Muscle layer of colon (tissue), 2 donors: ENCODE results near the gene NES.

ENCODE experiments used
- H3K27ac ChIP-seq: one replicate; pipeline ENCODE4 v1.7.0; 2013; ENCODE audit warnings: low read depth, mild to moderate bottlenecking, low read length, moderate library complexity
- H3K27me3 ChIP-seq, 2 donors: one replicate each; pipeline ENCODE4 v1.7.0; 2013; ENCODE audit warnings: low read length in 2 of 2, mild to moderate bottlenecking in 2 of 2; ENCODE audit not compliant: insufficient read depth in 2 of 2, control insufficient read depth in 1 of 2
- H3K36me3 ChIP-seq: one replicate; pipeline ENCODE4 v1.7.0; 2013; ENCODE audit warnings: mild to moderate bottlenecking, low read length; ENCODE audit not compliant: insufficient read depth
- H3K4me1 ChIP-seq: one replicate; pipeline ENCODE4 v1.7.0; 2013; ENCODE audit warnings: mild to moderate bottlenecking, low read length; ENCODE audit not compliant: insufficient read depth
- H3K4me3 ChIP-seq, 2 donors: one replicate each; pipeline ENCODE4 v1.7.0; 2013; ENCODE audit warnings: low read length in 2 of 2, low read depth in 1 of 2, mild to moderate bottlenecking in 1 of 2, moderate library complexity in 1 of 2
- H3K9ac ChIP-seq: one replicate; pipeline ENCODE4 v1.7.0; 2013; ENCODE audit warnings: low read length
- H3K9me3 ChIP-seq: one replicate; pipeline ENCODE4 v1.7.0; 2013; ENCODE audit warnings: mild to moderate bottlenecking, low read length
- donor health status: abdominal sarcoma.
- donor health status: Adenocarcinoma of cecum.

The NES gene

GRCh38 chr1:156646738-156647211, 30.4 kb downstream of the NES start:
- Histone ChIP-seq H3K9me3 (no peaks in the 10 kb centered on the region), H3K27ac (no peak overlapping the region), H3K4me1 (no peaks in the 10 kb centered on the region), H3K27me3 (peaks cover 45 to 67% of the 10 kb centered on the region in 2 donors), H3K9ac (no peak overlapping the region), H3K4me3 (no peak overlapping the region), H3K36me3 (no peaks in the 10 kb centered on the region)

GRCh38 chr1:156645666-156646065, 31.5 kb downstream of the NES start:
- Histone ChIP-seq H3K9me3 (no peaks in the 10 kb centered on the region), H3K27me3 (peaks cover 55 to 68% of the 10 kb centered on the region in 2 donors), H3K4me3 (no peak overlapping the region), H3K36me3 (no peaks in the 10 kb centered on the region), H3K4me1 (peaks cover 8% of the 10 kb centered on the region), H3K27ac (no peak overlapping the region), H3K9ac (no peak overlapping the region)

- no peaks in the 10 kb centered on the region for H3K36me3 ChIP-seq
- H3K9me3 ChIP-seq = no peaks in the 10 kb centered on the region
- H3K4me1 ChIP-seq = peaks cover 8% of the 10 kb centered on the region
- no peak overlapping the region for H3K9ac ChIP-seq
- H3K27me3 ChIP-seq = peaks cover 62 to 75% of the 10 kb centered on the region in 2 donors
- no peak overlapping the region for H3K4me3 ChIP-seq
- H3K27ac ChIP-seq = no peak overlapping the region
These were observed 32.2 kb downstream of the NES start for GRCh38 chr1:156645056-156645455.

GRCh38 chr1:156644640-156645039, 32.6 kb downstream of the NES start:
- no peak overlapping the region for H3K4me3 ChIP-seq
- H3K36me3 ChIP-seq = no peaks in the 10 kb centered on the region
- peaks cover 66 to 79% of the 10 kb centered on the region in 2 donors for H3K27me3 ChIP-seq
- no peaks in the 10 kb centered on the region for H3K9me3 ChIP-seq
- H3K27ac ChIP-seq = no peak overlapping the region
- peaks cover 8% of the 10 kb centered on the region for H3K4me1 ChIP-seq
- no peak overlapping the region for H3K9ac ChIP-seq

- no peaks in the 10 kb centered on the region for H3K9me3 ChIP-seq
- no peak overlapping the region for H3K4me3 ChIP-seq
- no peak overlapping the region for H3K27ac ChIP-seq
- H3K4me1 ChIP-seq = peaks cover 8% of the 10 kb centered on the region
- peaks cover 71 to 84% of the 10 kb centered on the region in 2 donors for H3K27me3 ChIP-seq
- no peak overlapping the region for H3K9ac ChIP-seq
- H3K36me3 ChIP-seq = no peaks in the 10 kb centered on the region
These were observed 33.1 kb downstream of the NES start for GRCh38 chr1:156644146-156644545.

GRCh38 chr1:156643778-156644092, 33.5 kb downstream of the NES start:
- no peaks in the 10 kb centered on the region for H3K9me3 ChIP-seq
- H3K9ac ChIP-seq = no peak overlapping the region
- H3K4me1 ChIP-seq = peaks cover 8% of the 10 kb centered on the region
- no peaks in the 10 kb centered on the region for H3K36me3 ChIP-seq
- H3K27me3 ChIP-seq = peaks cover 75 to 87% of the 10 kb centered on the region in 2 donors
- no peak overlapping the region for H3K27ac ChIP-seq
- H3K4me3 ChIP-seq = no peak overlapping the region

- Histone ChIP-seq H3K9me3 (no peaks in the 10 kb centered on the region), H3K36me3 (no peaks in the 10 kb centered on the region), H3K27me3 (peaks cover 77 to 88% of the 10 kb centered on the region in 2 donors), H3K27ac (no peak overlapping the region), H3K4me3 (no peak overlapping the region), H3K9ac (no peak overlapping the region), H3K4me1 (peaks cover 8% of the 10 kb centered on the region)
These were observed 34.0 kb downstream of the NES start for GRCh38 chr1:156643049-156643777.

GRCh38 chr1:156642265-156643048, 34.8 kb downstream of the NES start:
- peaks cover 73 to 89% of the 10 kb centered on the region in 2 donors for H3K27me3 ChIP-seq
- H3K36me3 ChIP-seq = no peaks in the 10 kb centered on the region
- H3K4me3 ChIP-seq = peak overlapping the region in 1 of 2 donors; percentile 32
- no peak overlapping the region for H3K27ac ChIP-seq
- no peaks in the 10 kb centered on the region for H3K9me3 ChIP-seq
- H3K9ac ChIP-seq = no peak overlapping the region
- H3K4me1 ChIP-seq = peaks cover 8% of the 10 kb centered on the region

- H3K9ac ChIP-seq = no peak within 1 kb of the TSS
- H3K27me3 ChIP-seq = peaks cover 73 to 85% of the 10 kb centered on the region in 2 donors
- H3K4me3 ChIP-seq = peak within 1 kb of the TSS in 1 of 2 donors; percentile 32
- H3K27ac ChIP-seq = no peak within 1 kb of the TSS
- peaks cover 8% of the 10 kb centered on the region for H3K4me1 ChIP-seq
- no peaks in the 10 kb centered on the region for H3K36me3 ChIP-seq
- H3K9me3 ChIP-seq = no peaks in the 10 kb centered on the region
These were observed 35.4 kb downstream of the NES start, which contains the start of gene BCAN for GRCh38 chr1:156641761-156642264. Gene BCAN (plus strand): TSS chr1:156642117. CDS start chr1:156646055, 3,938 bp downstream.

GRCh38 chr1:156640842-156641706, 36.1 kb downstream of the NES start:
- peak overlapping the region in 1 of 2 donors; percentile 32 for H3K4me3 ChIP-seq
- H3K9ac ChIP-seq = no peak overlapping the region
- H3K4me1 ChIP-seq = peaks cover 8% of the 10 kb centered on the region
- H3K27me3 ChIP-seq = peaks cover 66 to 77% of the 10 kb centered on the region in 2 donors
- H3K9me3 ChIP-seq = no peaks in the 10 kb centered on the region
- no peaks in the 10 kb centered on the region for H3K36me3 ChIP-seq
- H3K27ac ChIP-seq = no peak overlapping the region
